ENCODE measurements around the gene KCNT1. TPM values are rescaled to one million over a fixed set of nuclear protein-coding genes. Genes with fewer than 3 reads are reported as not detected.
A peak's percentile ranks its signal among the peaks of the same experiment; 100 is the strongest.

The KCNT1 gene
- total RNA-seq, 3 donors from 2014 or later: not detected

- TF ChIP-seq POLR2A (IDR thresholded peaks at IDR 0.05): no peak
- no peak for TF ChIP-seq POLR2AphosphoS5 (IDR thresholded peaks at IDR 0.05)
- TF ChIP-seq CTCF (IDR thresholded peaks at IDR 0.05): no peak
- intact Hi-C loops (cut with DNase I; ENCODE audit: low total_unique reads): no loop called here
- H3K4me3 ChIP-seq: no peak overlapping the region
- no peak for DNase-seq (ENCODE audit: low spot score in 2 of 2)
- H3K4me1 ChIP-seq: no peaks in the 10 kb centered on the region
- H3K36me3 ChIP-seq: no peaks in the 10 kb centered on the region
- H3K9me3 ChIP-seq: no peaks in the 10 kb centered on the region
- peaks cover 0 to 5% of the 10 kb centered on the region in 2 donors for H3K27me3 ChIP-seq
- H3K27ac ChIP-seq: no peak overlapping the region
These were observed 92.0 kb downstream of the KCNT1 start for GRCh38 chr9:135794057-135794335.

GRCh38 chr9:135794361-135794885 is 92.4 kb downstream of the KCNT1 start:
- Histone ChIP-seq H3K27ac (no peak overlapping the region), H3K27me3 (peaks cover 0 to 5% of the 10 kb centered on the region in 2 donors), H3K4me1 (no peaks in the 10 kb centered on the region), H3K4me3 (no peak overlapping the region), H3K9me3 (no peaks in the 10 kb centered on the region), H3K36me3 (no peaks in the 10 kb centered on the region)
- intact Hi-C loops (cut with DNase I; ENCODE audit: low total_unique reads): no loop called here
- DNase-seq (ENCODE audit: low spot score in 2 of 2): no peak
- no peak for TF ChIP-seq POLR2AphosphoS5 (IDR thresholded peaks at IDR 0.05)
- no peak for TF ChIP-seq POLR2A (IDR thresholded peaks at IDR 0.05)
- TF ChIP-seq CTCF (IDR thresholded peaks at IDR 0.05): no peak

GRCh38 chr9:135795391-135795790 is 93.4 kb downstream of the KCNT1 start:
- H3K36me3 ChIP-seq: no peaks in the 10 kb centered on the region
- no peak overlapping the region for H3K27ac ChIP-seq
- no peaks in the 10 kb centered on the region for H3K9me3 ChIP-seq
- intact Hi-C loops (cut with DNase I; ENCODE audit: low total_unique reads): no loop called here
- peaks cover 0 to 5% of the 10 kb centered on the region in 2 donors for H3K27me3 ChIP-seq
- no peak overlapping the region for H3K4me3 ChIP-seq
- no peaks in the 10 kb centered on the region for H3K4me1 ChIP-seq
- no peak for DNase-seq (ENCODE audit: low spot score in 2 of 2)
- TF ChIP-seq CTCF (IDR thresholded peaks at IDR 0.05) (no peak), POLR2AphosphoS5 (IDR thresholded peaks at IDR 0.05) (no peak), POLR2A (IDR thresholded peaks at IDR 0.05) (no peak)

GRCh38 chr9:135796784-135797485 is 95.0 kb downstream of the KCNT1 start:
- no peaks in the 10 kb centered on the region for H3K4me1 ChIP-seq
- H3K36me3 ChIP-seq: no peaks in the 10 kb centered on the region
- TF ChIP-seq POLR2A (IDR thresholded peaks at IDR 0.05) (no peak), POLR2AphosphoS5 (IDR thresholded peaks at IDR 0.05) (no peak), CTCF (IDR thresholded peaks at IDR 0.05) (no peak)
- intact Hi-C loops (cut with DNase I; ENCODE audit: low total_unique reads): no loop called here
- H3K4me3 ChIP-seq: no peak overlapping the region
- no peaks in the 10 kb centered on the region for H3K9me3 ChIP-seq
- no peaks in the 10 kb centered on the region for H3K27me3 ChIP-seq
- no peak for DNase-seq (ENCODE audit: low spot score in 2 of 2)
- no peak overlapping the region for H3K27ac ChIP-seq

- intact Hi-C loops (cut with DNase I; ENCODE audit: low total_unique reads): no loop called here
- H3K27me3 ChIP-seq: no peaks in the 10 kb centered on the region
- no peak for DNase-seq (ENCODE audit: low spot score in 2 of 2)
- H3K4me3 ChIP-seq: no peak overlapping the region
- H3K27ac ChIP-seq: no peak overlapping the region
- H3K4me1 ChIP-seq: no peaks in the 10 kb centered on the region
- TF ChIP-seq CTCF (IDR thresholded peaks at IDR 0.05) (peak in 2 of 3 donors; percentile 13 to 16), POLR2A (IDR thresholded peaks at IDR 0.05) (no peak)
- H3K36me3 ChIP-seq: no peaks in the 10 kb centered on the region
- H3K9me3 ChIP-seq: no peaks in the 10 kb centered on the region
These were observed 95.7 kb downstream of the KCNT1 start for GRCh38 chr9:135797507-135798262.

Data from breast epithelium (tissue), 4 donors.